GM15510 (cell line): ENCODE data around the gene TNFAIP8L2.

Experiments used
- POLR2A ChIP-seq: IDR thresholded peaks from 3 replicates; pipeline ENCODE4 v1.6.1; 2011; ENCODE audit warnings: borderline replicate concordance; ENCODE audit not compliant: insufficient read length; ENCODE audit errors: extremely low read depth

The TNFAIP8L2 gene

DNA sequence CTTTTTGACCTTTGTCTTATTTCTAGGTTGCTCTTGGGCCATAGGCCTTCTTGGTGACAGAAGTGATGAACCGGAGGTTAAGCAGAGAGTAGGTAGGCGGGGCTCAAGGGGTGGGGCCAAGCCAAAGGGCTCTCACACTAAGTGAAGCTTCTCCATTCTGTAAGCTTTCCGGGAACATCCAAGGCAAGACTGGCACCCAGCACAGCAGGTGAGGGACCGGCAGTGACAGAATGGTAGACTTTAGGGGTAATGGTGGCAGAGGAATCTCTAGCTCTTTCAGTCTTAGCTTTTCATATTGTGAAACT, at the start of gene TNFAIP8L2:
Gene TNFAIP8L2, plus strand, starts transcription at position 135 of the 305 bp plus-strand sequence. CDS start 2,049 bp downstream, outside the sequence.
- TF ChIP-seq POLR2A, result peak; percentile 30

- TF ChIP-seq POLR2A, result no peak
Measured at GRCh38 chr1:151106894-151107293, 49.6 kb upstream of the TNFAIP8L2 start.

DNA sequence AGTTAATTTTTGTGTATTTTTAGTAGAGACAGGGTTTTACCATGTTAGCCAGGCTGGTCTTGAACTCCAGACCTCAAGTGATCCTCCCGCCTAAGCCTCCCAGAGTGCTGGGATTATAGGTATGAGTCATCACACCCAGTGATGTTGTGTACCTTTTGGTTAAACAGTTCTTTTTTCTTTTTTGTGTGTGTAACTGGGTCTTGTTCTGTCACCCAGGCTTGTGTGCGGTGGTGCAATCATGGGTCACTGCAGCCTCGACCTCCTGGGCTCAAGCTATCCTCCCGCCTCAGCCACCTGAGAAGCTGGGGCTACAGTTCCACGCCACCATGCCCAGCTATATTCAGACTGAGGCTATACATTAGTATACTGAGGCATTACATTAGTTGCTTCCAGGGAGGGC, 48.1 kb upstream of the TNFAIP8L2 start:
- no peak for TF ChIP-seq POLR2A

GRCh38 chr1:151113877-151114276, 42.6 kb upstream of the TNFAIP8L2 start:
- TF ChIP-seq POLR2A, result no peak

DNA sequence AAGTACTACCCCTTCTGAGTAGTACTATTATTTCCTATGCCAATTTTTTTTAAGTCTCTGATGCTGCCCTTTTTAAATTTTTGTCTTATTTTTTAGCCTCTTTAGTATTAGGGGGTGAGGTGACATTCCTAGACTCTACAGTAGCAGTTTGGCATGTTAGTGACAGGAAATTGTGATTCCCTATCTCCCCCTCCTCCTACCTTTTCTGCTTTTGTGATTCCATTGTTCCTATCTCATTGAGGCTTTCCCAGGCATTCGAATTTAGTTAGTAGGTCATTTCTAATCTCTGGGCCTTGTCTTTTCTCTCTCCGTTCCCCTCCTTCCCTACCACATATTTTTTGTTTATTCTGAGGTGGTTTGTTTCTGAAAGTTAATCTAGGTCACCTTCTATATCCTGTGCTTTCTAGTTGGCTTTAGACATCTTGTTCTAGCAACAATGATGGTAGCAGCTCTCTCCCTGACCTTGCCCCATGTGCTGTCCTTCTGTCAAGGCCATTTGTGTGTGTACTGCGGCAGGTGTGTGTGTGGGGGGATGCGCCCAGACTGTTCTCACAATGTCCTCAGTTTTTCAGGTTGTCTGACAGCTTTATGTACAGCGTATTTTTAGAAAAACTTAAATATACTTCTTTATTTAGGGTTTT, 31.6 kb upstream of the TNFAIP8L2 start:
- TF ChIP-seq POLR2A, result no peak

DNA sequence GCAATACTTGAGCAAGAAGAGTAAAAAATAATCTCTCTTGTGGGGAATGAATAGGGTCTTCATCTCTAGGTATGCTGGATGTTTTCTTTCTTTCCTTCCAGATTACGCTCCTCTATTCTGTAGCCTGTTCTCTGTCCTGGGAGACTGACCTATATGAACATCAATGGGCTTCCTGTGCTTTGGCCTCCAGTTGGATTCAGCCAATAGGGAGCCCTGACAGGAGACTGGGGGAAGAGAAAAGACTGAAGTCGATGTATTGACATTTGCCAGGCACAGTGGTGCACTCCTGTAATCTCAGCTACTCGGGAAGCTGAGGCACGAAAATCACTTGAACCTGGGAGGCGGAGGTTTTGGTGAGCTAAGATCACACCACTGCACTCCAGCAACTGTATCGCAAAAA, 27.6 kb upstream of the TNFAIP8L2 start:
- no peak for TF ChIP-seq POLR2A

DNA sequence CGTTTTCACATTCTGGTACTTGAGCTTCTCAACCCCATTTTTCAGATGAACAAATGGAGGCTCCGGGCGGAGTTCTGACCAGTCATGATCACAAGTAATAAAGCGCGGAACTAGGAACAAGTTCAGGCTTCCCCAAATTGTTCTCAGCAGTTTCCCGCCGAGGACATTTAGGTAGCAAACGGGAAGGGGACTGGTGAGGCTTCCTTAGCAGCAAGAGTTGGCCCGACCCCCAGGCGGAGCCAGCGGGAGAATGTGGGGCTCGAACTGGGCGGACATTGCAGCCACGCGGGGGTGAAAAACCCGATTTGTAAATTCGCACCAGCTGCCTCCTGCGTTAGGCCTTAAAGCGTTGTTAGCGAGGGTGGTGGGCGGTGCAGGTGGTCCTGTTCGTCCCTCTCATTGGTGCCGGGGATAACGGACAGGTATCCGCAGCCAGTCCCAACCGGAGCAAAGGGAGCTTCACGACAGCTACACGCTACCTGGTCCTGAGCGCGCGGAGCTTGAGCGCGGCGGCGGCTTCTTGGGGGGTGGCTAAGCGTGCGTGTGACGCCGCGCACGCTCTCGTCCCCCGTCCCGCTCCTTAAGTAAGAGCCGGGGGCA, 25.4 kb upstream of the TNFAIP8L2 start:
- TF ChIP-seq POLR2A, result no peak

GRCh38 chr1:151131701-151132334, 24.6 kb upstream of the TNFAIP8L2 start:
- no peak for TF ChIP-seq POLR2A

GRCh38 chr1:151132335-151133017, 24.0 kb upstream of the TNFAIP8L2 start:
- no peak for TF ChIP-seq POLR2A

- no peak for TF ChIP-seq POLR2A
Measured at GRCh38 chr1:151133018-151133806, 23.2 kb upstream of the TNFAIP8L2 start.

DNA sequence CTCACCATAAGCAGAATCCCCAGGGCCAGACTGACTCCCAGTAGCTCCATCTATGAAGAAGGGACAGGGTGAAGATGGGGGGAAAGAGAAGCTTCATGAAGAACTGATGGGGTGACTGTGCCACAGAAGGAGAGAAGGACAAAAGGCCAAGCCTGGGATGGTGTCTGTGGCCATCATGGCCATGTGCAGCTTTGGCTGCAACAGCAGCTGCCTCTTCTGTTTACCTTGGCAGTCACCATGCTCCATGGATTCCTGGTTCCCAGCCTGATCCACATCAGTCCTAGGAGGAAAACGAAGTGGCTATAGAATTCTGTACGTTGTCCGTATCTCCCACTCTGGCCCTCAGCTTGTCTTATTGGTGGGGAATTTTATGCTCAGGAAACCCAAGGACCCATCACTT, 22.1 kb upstream of the TNFAIP8L2 start:
- no peak for TF ChIP-seq POLR2A

- TF ChIP-seq POLR2A, result no peak
Measured at GRCh38 chr1:151134991-151135390, 21.5 kb upstream of the TNFAIP8L2 start.

GRCh38 chr1:151135433-151136385, 20.7 kb upstream of the TNFAIP8L2 start:
- no peak for TF ChIP-seq POLR2A

- no peak for TF ChIP-seq POLR2A
Measured at GRCh38 chr1:151137789-151138188, 18.7 kb upstream of the TNFAIP8L2 start.
